HG03064 (cell line): ENCODE measurements around the gene RDX.

Experiments
- ATAC-seq: cut with Tn5 transposase; IDR thresholded peaks from one replicate; pipeline ENCODE4 v1.9.1; 2021; ENCODE audit warnings: low read depth; ENCODE audit not compliant: unreplicated experiment

The RDX gene

DNA sequence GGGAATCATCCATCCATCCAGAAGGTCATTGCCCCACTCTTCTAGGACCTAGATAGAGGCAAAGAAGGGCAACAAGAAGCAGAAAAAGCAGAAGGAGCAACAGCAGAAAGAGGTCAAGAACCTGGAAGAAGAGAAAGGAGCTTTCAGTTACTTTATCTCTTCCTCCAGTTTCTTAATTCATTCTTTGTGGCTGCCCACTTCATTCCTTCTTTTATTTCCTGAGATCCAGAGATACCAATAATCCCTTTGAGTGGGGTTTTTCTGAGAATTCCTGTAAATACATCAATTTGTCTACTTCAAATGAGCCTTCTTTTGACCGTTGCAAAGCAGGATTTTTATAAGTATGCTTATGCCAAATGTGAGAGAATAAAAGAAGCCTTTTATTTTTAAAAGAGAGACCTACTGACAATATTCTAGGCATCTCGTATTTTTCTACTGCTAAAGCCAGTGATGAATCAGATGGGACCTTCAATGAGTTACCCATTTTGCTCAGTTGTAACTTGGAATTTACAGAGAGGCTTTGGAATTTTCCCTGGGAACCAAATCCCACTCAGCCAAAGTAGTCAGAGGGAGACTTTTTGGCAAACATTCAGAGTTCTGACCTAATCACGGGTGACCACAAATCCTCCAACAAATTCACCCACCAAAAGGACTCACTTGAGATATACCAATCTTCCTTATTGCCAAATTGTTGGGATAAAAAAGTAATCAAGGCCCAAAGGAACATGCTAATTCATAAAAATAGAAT is 148.3 kb downstream of the RDX start:
- ATAC-seq, result no peak

DNA sequence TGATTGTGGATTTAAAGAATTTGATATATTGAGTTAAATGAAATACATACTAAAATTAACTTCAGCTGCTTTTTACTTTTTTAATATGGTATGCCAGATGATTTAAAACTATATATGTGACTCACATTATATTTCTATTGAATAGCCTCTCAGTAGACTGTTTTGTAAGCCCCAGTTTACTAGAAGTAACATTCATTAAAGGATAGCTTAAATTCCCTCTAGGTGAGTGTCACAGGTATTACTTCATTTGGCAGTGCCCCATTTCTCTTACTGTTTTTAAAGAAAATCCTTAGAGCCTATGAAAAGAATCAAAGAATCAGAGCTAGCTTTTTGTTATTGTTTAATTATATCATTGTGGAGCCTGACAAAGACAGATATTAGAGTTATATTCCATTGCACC is 154.6 kb downstream of the RDX start:
- no peak for ATAC-seq

DNA sequence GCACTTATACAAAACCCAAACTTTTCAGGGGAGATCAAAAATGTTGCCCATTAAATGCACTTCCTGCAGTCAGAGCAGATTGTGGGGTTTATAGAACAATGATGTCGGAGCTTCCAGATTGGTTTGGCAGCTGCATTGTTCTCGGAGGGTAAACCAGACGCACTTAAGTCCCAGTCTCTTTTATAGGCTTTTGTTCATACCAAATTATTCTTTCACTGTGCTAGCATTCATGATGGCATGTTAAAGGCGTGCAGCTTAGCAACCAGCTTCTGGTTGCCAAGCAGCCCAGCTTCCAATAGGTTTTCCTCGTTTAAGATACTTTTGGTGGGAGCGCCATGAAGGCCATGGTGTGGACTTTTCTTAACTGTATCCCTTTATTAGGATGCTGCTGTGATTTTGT is 162.3 kb downstream of the RDX start:
- ATAC-seq, result no peak

DNA sequence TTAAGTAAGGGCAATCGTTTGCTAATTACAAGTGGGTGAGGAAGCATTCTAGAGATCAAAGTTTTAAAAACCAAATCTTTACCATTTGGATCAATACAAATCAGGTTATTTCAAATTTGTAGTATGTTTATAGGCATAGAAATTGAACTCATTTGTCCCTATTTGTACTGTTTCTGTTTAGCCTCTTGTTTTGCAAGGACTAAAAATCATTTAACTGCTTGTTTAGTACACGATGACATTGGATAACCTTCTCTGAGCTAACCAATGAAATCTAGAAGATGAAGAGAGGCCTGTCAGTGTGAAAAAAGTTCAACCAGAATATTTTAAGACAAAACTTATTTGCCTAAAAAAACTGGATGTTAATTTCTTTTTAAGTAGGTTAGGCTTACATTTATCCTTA is 163.3 kb downstream of the RDX start:
- no peak for ATAC-seq

DNA sequence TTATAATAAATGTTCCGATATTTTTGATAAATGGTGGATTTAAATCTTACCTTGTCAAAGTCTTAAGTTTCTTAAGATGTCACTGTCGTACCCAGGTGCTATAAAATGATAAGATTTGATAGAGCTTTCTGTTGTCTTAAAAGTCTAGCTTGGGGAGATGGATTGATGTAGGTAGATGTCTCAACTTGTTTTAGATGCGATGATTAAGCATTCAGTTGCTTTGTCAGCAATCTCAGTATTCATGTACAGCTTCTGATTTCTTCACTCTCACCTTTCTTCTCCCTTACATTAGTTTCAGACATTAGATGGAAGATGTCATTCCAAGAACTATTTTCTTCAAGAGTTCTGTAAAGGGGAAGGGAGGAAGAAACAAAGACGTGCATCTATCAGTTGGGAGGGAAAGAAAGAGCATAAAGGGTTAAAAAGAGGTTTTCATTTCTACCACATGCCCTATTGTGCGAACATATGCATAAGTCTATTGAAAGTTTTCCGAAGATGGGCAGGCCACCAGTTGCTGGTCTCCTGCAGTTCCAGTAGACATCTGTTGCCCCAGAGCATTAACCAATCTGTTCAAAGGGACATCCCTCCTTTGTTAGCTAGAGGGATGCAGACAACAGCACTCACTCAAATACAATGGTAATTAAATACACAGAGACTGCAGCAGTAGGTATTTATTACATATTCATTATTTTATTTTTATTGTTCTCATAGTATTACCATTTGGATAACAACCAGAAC is 164.9 kb downstream of the RDX start:
- ATAC-seq, result no peak

DNA sequence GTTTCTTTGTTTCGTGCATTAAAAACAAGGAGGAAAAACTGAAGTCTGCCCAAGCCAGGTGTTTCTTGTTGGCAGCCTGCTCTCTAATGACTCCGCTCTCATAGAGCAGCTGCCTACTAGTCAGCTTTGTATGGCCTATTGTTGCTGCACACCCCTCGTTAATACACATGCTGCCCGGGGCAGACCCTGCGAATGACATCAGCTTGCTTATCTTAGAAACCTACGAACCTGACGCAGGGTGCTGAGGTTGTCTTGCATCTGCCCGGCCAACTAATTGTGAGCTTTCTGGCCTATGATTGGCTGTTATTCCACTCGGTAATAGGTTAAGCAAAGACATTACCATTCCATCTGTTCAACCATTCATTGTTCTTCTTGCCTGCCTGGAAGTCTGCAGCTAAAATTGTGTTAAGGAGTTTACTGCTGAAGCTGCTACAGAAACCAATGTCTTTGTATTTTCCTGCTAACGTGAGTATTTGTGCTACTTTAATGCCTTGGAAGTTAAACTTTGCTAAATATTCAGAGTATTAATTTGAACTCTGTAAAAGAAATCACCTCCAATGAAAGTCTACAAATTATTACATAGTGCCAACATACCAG is 165.7 kb downstream of the RDX start:
- no peak for ATAC-seq

DNA sequence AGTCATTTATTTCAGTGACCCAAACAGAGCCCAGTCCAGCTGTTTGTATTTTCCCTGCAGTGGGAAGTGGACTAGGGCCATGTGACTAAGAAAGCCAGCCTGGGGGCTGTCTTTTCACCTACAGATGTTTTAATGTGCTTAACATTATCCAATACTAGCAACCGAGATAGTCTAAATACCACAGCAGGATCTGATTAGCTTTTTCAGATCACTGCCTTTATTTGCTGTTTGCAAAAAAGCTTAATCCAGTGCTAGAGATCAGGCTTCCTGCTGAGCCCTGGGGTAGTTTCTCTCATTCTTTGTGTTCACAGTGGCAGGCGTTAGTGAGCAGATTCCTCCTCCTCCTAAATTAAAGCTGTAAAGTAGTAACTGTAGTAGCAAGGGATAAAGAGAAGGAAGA is 168.3 kb downstream of the RDX start:
- ATAC-seq, result no peak

DNA sequence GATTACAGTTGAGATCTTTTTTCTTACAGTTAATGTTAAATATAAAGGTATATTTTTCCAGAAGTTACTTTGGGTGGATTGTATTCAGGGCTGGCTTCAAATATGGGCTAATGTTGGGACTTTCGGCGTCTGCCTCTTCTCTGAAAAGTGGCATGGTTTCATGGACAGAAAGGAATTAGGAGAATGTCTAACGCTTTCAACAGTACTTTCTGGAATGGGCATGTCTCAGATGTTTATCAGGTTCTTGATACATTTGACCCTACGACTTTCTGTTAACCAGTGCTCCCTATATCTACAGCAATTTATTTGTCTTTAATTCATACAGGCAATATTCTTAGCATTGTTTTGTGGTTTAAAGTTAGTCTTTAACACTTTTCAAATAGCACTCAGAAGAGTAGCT is 169.5 kb downstream of the RDX start:
- ATAC-seq, result no peak

DNA sequence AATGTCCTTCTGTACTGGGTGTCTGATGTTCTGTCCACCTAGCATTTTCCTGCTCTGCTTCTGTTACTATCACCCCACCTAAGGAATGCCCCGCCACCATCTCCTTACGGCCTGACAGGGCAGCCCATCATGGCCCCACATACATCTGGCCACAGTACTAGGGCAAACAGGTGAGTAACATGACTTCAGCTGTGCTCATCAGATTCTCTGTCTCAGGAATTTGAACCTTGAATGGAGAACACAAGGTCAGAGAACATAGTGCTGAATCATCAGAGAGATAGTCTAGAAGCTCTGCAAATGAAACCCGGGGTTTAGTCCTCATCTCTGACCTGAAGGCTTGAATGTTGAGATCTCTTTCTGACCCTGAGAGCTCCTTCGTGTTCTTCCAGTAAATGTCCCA is 170.8 kb downstream of the RDX start:
- no peak for ATAC-seq
